ENCODE data around the gene RYR1. TPM values are rescaled to one million over a fixed set of nuclear protein-coding genes. Genes with fewer than 3 reads are reported as not detected.
A peak's percentile ranks its signal among the peaks of the same experiment; 100 is the strongest.

RYR1 gene
- total and polyA plus RNA-seq, 2 of the 8 experiments (the other 6 are each of a cell fraction or from before 2014, with no cell fraction given) = 5.8 to 11.8 TPM

DNA sequence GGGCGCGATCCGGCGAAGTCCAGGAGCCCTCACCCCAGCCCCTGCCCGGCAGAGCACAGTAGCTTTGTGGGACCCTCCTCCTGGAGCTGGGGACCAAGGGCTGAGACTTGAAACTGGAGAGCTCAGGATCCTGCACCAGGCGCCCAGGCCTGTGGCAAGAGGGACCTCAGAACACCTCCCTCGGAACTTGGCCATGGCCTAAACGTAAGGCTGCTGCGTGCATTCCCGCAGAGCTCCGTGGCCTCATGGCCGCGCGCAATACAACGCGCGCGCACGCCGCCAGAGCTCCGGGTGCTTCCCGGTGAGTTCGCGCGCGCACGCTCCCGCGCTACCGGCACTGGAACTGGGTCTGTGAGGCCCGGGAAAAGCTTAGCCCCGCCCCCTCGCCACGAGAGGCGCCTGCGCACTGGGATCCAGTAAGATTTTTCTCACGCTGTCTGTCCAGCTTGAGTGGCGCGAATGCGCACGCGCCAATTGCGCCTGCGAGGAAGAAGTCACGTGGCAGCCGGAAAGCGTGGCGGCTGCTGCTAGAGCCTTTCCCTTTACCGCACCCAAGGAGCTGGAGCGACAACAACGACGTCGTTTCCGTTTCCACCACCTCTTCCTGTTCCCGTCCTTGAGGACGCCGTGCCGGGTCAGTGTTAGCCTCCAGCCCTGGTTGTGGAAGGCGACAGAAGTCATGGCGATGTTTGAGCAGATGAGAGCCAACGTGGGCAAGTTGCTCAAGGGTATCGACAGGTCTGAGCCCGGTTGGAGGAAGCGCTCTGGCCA lies 185.3 kb downstream of the RYR1 start, which contains the start of gene EIF3K:
Gene EIF3K (plus strand): TSS at position 599 of the 771 bp plus-strand sequence. CDS start 81 bp downstream, at position 680.
- Histone ChIP-seq H3K79me2 (ENCODE audit: control insufficient read depth in 1 of 2, insufficient read depth in 2 of 2, low read length in 2 of 2) (peaks cover 0 to 15% of the 10 kb centered on the region in 2 experiments; a peak in 2 of 4 replicates), H3K4me3 (ENCODE audit: extremely low read depth in 1 of 4, insufficient read depth in 2 of 4, low read depth in 3 of 4, low read length in 4 of 4) (peak within 1 kb of the TSS; percentile 87 to 99 (median 92)), H2BK15ac (ENCODE audit: low read length) (peak within 1 kb of the TSS; percentile 83), H4K20me1 (replicated peaks in 1 of 2; ENCODE audit: control insufficient read depth in 1 of 2, insufficient read depth in 2 of 2, low read length in 2 of 2) (peaks cover 0 to 4% of the 10 kb centered on the region in 2 experiments), H3K79me1 (ENCODE audit: low read depth, low read length) (peaks cover 7% of the 10 kb centered on the region), H3K4me1 (replicated peaks in 1 of 4; ENCODE audit: control insufficient read depth in 3 of 4, insufficient read depth in 4 of 4, low read length in 3 of 4) (peaks cover 4 to 14% (median 11%) of the 10 kb centered on the region in 4 experiments), H3K23me2 (ENCODE audit: low read depth, low read length) (peaks cover 2% of the 10 kb centered on the region), H3K27ac (ENCODE audit: low read depth, low read length) (peak within 1 kb of the TSS; percentile 78), H3K27me3 (replicated peaks in 1 of 4; ENCODE audit: control insufficient read depth in 3 of 4, extremely low read depth in 1 of 4, insufficient read depth in 3 of 4, low read length in 3 of 4) (no peaks in the 10 kb centered on the region), H2BK20ac (ENCODE audit: low read length) (no peak within 1 kb of the TSS), H2BK12ac (ENCODE audit: low read depth, low read length) (peak within 1 kb of the TSS; percentile 51; the same call in 1 of the 2 replicates), H2BK5ac (ENCODE audit: low read depth, low read length) (peak within 1 kb of the TSS; percentile 82), H3K18ac (ENCODE audit: extremely low read depth, low read length) (peak within 1 kb of the TSS; percentile 76), H3K14ac (ENCODE audit: insufficient read length) (no peak within 1 kb of the TSS), H3K23ac (ENCODE audit: insufficient read length) (no peak within 1 kb of the TSS), H2BK120ac (replicated peaks; ENCODE audit: low read depth, low read length) (peak within 1 kb of the TSS; percentile 36), H4K91ac (replicated peaks; ENCODE audit: insufficient read length, low read length) (peak within 1 kb of the TSS; percentile 96), H3K4ac (replicated peaks; ENCODE audit: insufficient read length, low read depth, low read length) (peak within 1 kb of the TSS; percentile 89), H3K9me3 (ENCODE audit: insufficient read depth in 2 of 2, low read depth in 1 of 2, low read length in 1 of 2) (no peaks in the 10 kb centered on the region), H4K8ac (ENCODE audit: extremely low read depth, insufficient read depth, low read length) (peak within 1 kb of the TSS; percentile 94; the same call in 1 of the 2 replicates), H3K9ac (replicated peaks in 1 of 4; ENCODE audit: extremely low read depth in 1 of 4, low read depth in 3 of 4, low read length in 3 of 4) (peak within 1 kb of the TSS; percentile 85 to 92 (median 88)), H2AK5ac (ENCODE audit: low read depth, low read length) (peak within 1 kb of the TSS; percentile 72; the same call in 1 of the 2 replicates), H3K36me3 (ENCODE audit: control insufficient read depth in 2 of 4, insufficient read depth in 4 of 4, low read length in 3 of 4) (peaks cover 7 to 27% (median 19%) of the 10 kb centered on the region in 4 experiments), H2AFZ (ENCODE audit: low read length) (peak within 1 kb of the TSS; percentile 95; the same call in 1 of the 2 replicates), H3K56ac (replicated peaks; ENCODE audit: insufficient read length, low read depth, low read length) (peak within 1 kb of the TSS; percentile 33), H4K5ac (ENCODE audit: insufficient read length, low read depth, low read length) (peak within 1 kb of the TSS; percentile 84), H3K4me2 (ENCODE audit: insufficient read depth in 1 of 2, low read depth in 2 of 2, low read length in 2 of 2) (peak within 1 kb of the TSS; percentile 81 to 92)
- CTCF ChIA-PET (ENCODE audit: partially characterized antibody) = interaction anchor here (0.6 to 5.9 kb wide), 10 partner anchors 9 to 300 kb away, joined by 3 to 27 read pairs (median 4); partner anchors contain the start of gene FAM98C
- FAIRE-seq (peak; percentile 72), DNase-seq (ENCODE audit: low read depth in 1 of 2, low spot score in 2 of 2) (peak; percentile 99 to 100)
- 6% methylated on average over 64 of the region's 64 CpGs; no CpG with 5 or more reads in 1 of the 2 experiments for WGBS, 2 experiments (ENCODE audit: extremely low coverage in 1 of 2, insufficient coverage in 1 of 2, insufficient read length in 1 of 2, insufficient replicate concordance in 2 of 2, low coverage in 1 of 2, low lambda C conversion rate in 2 of 2, missing lambda C conversion rate in 1 of 2)
- POLR2A ChIA-PET (ENCODE audit: partially characterized antibody) = interaction anchor here (0.5 to 2.6 kb wide), 14 partner anchors 10 to 230 kb away, joined by 3 to 12 read pairs (median 4); no protein-coding TSS in a partner anchor
- TF ChIP-seq EZH2 (IDR thresholded peaks at IDR 0.05; ENCODE audit: low read depth, low read length, severe bottlenecking) (no peak), SP2 (IDR thresholded peaks at IDR 0.05; ENCODE audit: low read length) (no peak), SP1 (IDR thresholded peaks at IDR 0.05; ENCODE audit: low read depth, low read length) (0 out of 2 replicates have a peak, but pooled peaks have one; percentile 14), BCL11A (IDR thresholded peaks at IDR 0.05; ENCODE audit: low read depth in 2 of 2, low read length in 2 of 2) (no peak), CEBPB (IDR thresholded peaks at IDR 0.05; ENCODE audit: low read depth, low read length) (no peak), NRF1 (IDR thresholded peaks at IDR 0.05; ENCODE audit: low read depth, low read length) (peak; percentile 95), TBP (IDR thresholded peaks at IDR 0.05; ENCODE audit: low read depth, low read length) (peak; percentile 46; the same call in 1 of the 2 replicates), KDM5A (IDR thresholded peaks at IDR 0.05; ENCODE audit: low read length) (no peak; the same call in 1 of the 2 replicates), POLR2A (IDR thresholded peaks at IDR 0.05; ENCODE audit: control extremely low read depth in 1 of 2, low read depth in 2 of 2, low read length in 2 of 2) (peak; percentile 52 to 84)
- TF ChIP-seq, protein P1, sequence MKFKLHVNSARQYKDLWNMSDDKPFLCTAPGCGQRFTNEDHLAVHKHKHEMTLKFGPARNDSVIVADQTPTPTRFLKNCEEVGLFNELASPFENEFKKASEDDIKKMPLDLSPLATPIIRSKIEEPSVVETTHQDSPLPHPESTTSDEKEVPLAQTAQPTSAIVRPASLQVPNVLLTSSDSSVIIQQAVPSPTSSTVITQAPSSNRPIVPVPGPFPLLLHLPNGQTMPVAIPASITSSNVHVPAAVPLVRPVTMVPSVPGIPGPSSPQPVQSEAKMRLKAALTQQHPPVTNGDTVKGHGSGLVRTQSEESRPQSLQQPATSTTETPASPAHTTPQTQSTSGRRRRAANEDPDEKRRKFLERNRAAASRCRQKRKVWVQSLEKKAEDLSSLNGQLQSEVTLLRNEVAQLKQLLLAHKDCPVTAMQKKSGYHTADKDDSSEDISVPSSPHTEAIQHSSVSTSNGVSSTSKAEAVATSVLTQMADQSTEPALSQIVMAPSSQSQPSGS (IDR thresholded peaks at IDR 0.05; ENCODE audit: low read length) = no peak
